ENCODE data around the gene UXS1. TPM values are rescaled to one million over a fixed set of nuclear protein-coding genes. Genes with fewer than 3 reads are reported as not detected.

Gene UXS1
- total and polyA plus RNA-seq, 5 experiments from 2014 or later: 56.4 to 187 (median 108) TPM

- Mint-ChIP-seq H3K4me3 (no peak overlapping the region), H3K9me3 (no peaks in the 10 kb centered on the region), H3K36me3 (no peaks in the 10 kb centered on the region), H3K27me3 (no peaks in the 10 kb centered on the region), H3K4me1 (peaks cover 4 to 15% (median 13%) of the 10 kb centered on the region in 4 donors), H3K27ac (peak overlapping the region in 2 of 10 donors; percentile 19 to 45)
- POLR2A ChIA-PET: no interaction called here
- DNase-seq (no peak), ATAC-seq (no peak)
Observed at GRCh38 chr2:106044021-106044420, 150.1 kb downstream of the UXS1 start.

Data from naive thymus-derived CD8-positive, alpha-beta T cell (primary cell).